HG03025 (cell line): ENCODE data around the gene LAMC3.

Source experiments
- ATAC-seq: cut with Tn5 transposase; IDR thresholded peaks from one replicate; pipeline ENCODE4 v1.9.1; 2021; ENCODE audit warnings: mild to moderate bottlenecking, moderate library complexity; ENCODE audit not compliant: unreplicated experiment, low FRiP score

LAMC3 gene

DNA sequence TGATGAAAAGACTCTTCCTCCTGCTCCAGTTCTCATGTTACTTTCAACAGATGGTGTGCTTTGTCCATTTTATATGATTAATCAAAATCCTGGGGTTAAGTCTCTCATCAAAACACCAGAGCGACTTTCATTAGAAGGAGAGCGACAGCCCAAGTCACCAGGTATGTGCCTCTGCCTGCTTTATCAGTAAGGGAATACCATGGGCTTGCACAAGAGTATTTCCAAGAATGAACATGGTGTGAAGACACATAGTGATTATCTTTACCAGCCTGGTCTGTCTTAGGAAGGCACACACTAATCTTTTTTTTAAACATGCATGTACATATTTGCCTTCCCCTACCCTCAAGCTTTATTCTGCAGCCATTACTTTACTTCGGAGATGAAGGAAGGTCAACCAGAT is 131.6 kb downstream of the LAMC3 start:
- ATAC-seq, result no peak

DNA sequence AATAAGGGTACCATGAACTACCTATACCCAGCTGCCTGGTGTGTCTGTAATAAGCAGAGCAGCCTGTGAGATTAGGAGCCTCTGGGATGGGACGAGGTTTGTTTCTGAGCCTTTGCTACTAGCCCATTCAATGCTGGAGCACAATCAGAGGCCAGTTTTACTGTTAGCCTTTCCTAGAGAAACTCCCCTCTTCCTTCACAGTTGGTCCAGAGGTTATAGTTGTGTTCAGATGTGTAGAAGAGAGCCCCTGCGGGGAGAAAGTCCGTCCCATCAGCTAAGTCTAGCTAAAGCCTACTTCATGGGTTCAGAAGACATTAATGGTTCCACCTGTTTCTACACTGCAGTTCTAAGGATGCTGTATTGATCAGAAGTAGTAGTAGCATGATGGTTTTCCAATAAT is 133.2 kb downstream of the LAMC3 start:
- ATAC-seq, result no peak
